T-helper 22 cell (primary cell): ENCODE measurements around the gene NF2.

ENCODE experiments used
- DNase-seq: peaks from one replicate; pipeline ENCODE4 v3.0.0-alpha.2; 2020; ENCODE audit warnings: low read depth

The NF2 gene

DNA sequence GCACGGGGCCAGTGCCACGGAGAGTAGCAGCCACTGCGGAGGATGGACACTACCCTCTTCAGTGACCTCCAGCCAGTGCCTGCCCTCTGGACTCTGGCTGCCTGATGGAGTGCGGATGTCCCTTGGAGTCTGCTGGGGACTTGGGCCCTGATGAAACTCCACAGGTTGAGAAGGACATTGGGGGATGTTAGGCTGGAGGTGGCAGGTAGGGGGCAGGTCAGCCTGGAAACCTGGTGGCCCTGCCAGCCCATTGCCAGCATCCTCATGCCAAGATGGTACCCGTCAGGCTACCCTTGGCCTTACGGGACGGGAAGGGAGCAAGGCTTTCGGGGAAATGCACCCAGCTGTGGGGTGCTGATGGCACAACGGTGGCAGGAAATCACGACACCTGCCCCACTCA, 120.3 kb downstream of the NF2 start:
- DNase-seq = no peak

DNA sequence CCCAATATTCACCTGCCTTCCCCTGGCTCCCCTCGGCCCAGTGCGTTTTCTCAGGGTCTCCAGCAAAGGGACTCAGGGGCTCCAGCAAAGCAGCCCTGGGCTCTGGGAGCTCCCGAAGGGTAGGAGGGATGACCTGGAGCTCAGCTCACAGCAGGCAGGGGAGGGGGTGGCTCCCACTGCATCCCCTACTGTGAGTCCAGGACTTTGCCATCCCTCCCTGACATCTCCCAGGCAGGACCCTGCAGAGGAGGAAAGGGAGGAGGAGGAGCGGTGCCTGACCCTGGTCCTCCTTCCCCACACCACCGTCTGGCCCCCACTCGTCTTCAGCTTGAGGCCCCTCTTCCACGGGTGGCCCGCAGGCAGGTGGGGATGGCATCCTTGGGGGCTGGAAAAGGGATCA, 121.4 kb downstream of the NF2 start:
- no peak for DNase-seq

DNA sequence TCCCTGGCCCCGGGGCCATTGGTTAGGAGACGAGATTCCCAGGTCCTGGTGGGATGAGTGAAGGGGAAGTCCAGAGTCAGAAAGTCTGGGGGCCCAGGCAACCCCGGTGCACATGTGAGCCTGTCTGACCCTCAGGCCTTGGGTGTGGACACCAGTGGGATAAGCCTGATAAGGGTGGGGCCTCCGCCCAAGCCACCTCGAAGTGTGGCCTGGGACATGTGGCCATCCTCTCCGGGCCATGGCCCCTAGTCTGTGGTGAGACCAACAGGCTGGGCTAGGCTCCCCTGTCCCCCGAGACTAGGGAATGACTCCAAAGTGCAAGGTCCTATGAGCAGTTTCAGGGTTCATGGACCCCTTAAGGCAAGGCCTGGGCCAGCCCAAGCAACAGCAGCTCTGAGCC, 122.7 kb downstream of the NF2 start:
- DNase-seq = no peak

DNA sequence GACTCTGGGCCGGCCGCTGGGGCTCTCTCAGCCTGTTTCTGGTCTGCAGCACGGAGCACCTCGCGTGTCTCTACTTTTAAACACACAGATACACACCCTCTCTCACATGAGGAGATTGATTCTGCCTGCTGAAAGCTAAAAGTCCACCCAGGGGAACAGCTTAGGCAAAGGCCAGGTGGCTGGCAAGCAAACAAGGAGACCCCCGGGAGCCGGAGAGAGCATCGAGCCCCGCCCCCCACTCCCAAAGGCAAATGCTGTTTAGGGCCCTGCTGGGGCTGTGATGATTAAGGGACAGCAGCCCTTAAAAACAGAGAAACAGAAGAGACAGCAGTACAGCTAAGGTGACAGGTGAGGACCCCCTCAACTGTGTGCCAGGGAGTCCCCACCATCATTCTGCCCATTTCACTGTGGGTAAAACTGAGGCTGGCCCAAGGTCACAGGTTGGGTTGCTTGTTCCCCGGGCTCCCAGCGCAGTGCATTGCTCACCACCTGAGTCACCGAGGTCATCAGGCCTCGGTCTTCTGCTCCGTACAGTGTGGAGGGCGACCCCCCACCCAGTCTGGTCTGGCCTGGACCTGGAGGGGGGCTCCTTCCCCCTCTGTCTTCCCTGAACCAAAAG, 123.2 kb downstream of the NF2 start:
- no peak for DNase-seq

DNA sequence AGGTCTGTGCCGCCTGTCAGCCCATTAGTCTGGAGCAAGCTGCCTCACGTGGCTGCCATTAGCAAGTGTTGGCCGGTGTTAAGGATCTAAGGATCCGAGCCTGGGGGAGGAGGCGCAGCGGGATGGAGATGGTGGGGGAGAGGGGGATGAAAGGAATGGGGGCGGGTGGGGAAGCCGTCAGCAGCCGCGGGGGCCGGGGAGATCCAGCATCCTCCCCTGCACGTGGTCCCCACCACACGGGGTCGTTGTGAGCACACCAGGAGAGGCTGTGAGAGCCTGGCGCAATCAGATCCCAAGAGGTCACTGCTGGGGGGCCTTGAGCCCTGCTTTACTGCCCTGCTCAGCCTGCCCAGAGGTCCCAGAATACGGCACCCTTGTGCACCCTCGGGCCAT, 123.7 kb downstream of the NF2 start:
- DNase-seq = no peak

DNA sequence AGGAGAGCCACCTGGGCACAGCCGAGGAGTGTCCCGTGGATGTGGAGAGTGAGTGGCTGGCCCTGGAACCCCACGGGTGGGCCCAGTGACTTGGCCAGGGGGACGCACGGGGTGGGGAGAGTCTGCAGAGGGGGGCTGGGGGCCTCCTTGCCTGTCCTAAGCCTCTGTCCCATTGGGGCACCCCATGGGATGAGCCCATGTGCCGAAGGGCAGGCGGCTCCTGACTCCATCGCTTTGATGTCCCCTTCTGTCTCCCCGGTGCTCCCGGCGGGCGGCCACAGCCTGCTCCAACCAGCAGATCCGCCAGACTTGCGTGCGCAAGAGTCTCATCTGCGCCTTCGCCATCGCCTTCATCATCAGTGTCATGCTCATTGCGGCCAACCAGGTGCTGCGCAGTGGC, 125.7 kb downstream of the NF2 start:
- no peak for DNase-seq

DNA sequence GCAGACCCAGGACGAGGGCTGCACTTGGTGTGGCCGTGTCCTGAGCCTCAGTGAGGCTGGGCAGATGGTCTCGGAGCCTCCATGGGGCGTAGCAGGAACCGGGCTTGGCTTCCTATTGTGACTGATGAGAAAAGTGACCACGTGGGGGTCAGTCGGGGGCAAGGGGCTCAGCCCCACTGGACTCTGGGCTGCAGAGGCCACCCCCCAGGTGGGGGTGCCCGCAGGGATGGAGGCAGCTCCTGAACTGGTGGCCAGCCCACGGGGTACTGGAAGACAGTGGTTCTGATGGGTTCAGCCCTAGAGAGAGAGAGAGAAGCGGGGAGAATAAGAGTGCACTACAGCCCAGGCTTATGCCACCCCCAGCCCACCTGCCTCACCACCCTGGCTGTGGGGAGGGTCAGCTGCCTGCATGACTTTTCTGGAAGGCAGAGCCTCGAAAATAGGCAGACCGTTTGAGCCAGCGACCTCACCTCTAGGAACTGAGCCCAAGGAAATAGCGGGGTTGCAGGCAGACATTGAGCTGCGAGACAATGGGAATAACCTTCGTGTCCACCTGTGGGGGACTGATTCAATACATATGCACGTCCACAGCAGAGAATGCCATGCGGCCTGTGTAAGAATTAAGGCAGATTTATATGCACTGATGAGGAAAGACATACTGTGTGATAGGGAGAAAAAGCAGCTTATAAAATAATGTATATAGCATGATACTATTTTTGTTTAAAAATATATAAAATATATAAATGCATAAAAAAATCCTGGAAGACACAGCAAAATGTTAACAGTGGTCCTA, 127.8 kb downstream of the NF2 start:
- no peak for DNase-seq

DNA sequence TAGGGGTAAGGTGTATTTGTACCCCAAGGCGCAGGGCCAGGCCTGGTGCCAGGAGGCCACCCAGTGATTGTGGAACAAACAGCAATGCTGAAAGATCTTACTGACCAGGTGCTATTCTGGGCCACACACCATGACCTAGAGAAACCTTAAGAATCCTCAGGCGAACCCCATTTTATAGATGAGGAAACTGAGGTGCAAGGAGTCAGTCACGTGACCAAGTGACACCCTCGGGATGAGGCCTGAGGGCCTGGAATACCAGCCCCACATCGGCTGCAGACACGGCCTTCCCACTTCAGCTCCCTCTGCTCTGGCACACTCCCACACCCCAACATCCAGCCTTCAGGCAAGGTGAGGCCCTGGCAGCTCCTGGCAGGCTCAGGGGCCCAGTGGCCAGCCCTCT, 129.4 kb downstream of the NF2 start:
- DNase-seq = no peak

DNA sequence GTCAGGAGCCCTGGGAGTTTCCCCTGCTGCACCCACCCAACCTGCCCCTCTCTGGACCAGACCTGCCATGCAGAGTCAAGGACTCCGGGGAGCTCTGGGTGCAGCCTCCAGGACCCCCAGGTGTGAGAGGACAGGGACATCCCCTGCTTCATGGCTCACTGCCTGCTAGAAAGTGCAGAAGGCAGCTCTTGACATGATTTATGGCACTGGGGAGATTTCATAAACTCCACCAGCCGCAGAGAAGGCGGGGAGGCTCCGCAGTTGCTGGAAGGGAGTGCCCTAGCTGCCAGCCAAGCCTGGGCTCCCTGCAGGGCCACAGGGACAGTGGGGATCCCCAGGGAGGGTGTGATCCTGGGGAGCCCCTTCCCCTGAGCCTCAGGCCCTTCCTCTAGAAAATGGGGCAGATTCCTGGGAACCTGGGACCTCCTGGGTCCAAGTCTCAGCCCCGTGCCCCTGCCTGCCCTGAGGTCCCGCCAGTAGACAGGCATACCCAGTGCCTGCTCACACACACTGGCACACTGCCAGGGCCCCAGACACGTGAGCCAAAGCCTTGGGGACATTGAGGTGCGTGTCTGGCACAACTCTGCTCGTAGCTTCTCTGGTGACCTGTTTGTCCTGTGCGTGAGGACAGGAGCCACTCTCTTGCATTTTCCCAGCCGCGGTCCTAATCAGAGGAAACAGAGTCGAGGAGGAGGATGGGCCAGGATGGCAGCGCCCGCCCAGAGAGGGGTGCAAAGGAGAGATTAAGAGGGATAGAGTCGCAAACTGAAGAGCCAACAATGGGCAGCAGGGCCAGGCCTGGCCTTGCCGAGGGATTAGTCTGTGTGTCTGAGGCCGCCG, 130.1 kb downstream of the NF2 start:
- no peak for DNase-seq

DNA sequence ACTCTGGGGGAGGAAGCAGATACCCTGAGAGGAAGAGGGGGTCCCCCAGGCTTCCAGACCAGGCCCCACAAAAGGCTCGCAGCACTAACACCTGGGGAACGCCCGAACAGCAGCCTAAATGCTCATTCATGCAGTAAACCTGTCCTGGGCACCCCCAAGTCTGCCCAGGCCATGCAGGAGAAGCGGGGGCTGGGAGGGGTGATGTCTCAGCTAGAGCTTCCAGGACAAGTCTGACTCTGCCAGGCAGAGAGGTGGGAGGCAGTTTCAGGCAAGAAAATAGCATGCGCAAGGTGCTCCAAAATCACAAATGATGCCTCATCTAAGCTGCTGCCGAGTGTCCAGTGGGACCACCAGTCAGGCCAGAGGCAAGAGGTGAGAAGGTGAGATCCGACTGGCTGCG, 131.0 kb downstream of the NF2 start:
- DNase-seq = no peak

DNA sequence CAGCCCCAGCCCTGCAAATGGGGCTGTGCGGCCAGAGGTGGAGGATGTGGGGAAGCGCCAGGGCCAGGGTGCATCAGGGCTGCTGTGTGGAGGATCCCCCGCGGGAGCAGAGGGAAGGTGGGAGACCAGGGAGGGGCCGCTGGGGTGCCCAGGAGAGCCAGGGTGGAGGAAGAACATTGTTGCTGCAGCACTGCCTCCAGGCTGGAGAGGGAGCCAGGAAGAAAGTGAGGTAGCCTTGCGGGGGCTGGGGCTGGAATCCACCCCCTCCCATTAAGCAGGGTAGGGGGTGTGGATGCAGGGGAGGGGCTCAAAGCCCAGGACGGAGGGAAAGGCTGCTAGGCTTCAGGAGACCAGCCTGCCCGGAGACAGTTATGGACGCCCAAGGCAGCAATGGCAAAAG, 131.4 kb downstream of the NF2 start:
- DNase-seq = no peak

DNA sequence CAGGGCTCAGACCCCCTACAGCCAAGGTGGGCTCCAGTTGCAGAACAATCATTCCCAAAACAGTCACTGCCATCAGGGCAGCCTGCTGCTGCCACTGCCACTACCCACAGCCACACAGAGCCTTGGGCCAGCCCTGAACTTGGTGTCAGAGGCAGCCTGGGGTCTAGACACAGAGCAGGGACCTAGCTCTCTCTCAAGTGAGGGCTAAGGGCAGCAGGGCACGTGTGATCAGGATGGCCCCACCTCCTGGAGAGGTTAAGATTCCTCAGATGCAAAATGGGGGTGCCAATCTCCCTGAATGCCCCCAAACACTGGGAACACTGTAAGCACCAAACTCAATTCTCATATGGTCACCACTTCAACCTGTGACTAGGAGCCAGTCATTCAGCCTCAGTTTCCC, 132.0 kb downstream of the NF2 start:
- no peak for DNase-seq

DNA sequence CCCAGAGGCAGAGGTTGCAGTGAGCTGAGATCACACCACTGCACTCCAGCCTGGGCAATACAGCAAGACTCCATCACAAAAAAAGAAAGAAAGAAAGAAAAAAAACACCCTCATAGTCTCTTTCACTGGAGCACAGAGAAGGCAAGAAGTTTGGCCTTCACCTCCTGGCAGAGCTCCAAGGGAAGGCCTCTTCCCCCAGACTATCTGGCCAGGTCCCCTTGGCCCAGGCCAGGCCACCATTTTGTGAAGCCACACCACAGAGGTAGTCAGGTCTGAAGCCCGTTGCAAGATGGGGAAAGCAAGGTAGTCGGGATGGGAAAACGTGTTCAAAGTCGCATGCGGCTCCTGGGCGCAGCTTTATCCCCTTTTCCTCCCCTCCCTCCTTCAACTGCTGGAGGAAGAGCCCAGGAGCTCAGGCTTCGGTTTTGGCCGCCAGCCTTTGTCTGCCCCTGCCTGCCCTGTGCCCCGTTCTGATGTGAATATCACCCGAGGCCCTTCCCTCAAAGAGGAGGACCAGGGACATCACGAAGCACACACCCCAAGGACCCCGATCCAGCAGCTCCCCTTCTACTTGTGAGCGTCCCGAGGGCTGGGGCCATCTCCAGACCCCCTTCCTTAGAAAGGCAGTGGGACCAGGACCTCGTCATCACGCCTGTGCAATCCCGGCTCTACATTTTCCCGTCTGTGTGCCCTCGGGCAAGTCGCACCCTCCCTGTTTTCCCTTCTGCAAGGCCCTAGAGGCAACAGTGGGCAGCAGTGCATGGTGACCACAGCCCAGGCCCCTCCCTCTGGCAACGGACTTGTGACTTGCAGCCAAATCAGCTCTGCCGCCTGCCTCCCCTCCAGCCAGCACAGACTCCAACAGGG, 134.1 kb downstream of the NF2 start:
- DNase-seq = no peak

DNA sequence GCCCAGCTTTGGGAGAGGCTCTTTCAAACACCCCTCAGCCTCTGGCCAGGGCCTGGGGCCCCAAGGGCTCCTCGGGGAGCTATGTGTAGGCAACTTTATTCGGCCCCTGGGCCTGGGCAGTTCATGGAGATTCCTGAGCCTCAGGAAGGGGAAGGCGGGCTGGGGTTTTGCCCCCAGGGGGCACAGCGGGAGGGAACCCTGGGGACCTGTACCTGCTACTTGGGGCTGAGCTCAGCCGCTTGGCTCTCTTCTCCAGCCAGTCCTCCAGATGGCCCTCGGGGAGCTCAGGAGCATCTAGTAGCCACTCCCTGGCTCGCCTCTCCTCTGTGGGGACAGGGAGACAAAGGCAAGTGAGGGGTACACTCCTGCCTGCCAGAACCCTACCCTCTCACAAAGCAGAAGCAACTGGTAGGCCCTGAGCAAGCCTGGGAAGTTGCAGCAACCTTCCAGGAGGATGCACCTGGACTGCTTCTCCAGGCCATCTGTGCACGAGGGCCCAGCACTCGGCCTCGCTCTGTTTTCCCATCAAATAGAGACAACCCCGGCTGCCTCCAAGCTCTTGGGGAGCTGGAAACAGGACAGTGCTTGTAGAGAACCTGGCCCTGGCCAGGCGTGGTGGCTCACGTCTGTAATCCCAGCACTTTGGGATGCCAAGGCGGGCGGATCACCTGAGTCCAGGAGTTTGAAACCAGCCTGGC, 134.8 kb downstream of the NF2 start:
- no peak for DNase-seq

DNA sequence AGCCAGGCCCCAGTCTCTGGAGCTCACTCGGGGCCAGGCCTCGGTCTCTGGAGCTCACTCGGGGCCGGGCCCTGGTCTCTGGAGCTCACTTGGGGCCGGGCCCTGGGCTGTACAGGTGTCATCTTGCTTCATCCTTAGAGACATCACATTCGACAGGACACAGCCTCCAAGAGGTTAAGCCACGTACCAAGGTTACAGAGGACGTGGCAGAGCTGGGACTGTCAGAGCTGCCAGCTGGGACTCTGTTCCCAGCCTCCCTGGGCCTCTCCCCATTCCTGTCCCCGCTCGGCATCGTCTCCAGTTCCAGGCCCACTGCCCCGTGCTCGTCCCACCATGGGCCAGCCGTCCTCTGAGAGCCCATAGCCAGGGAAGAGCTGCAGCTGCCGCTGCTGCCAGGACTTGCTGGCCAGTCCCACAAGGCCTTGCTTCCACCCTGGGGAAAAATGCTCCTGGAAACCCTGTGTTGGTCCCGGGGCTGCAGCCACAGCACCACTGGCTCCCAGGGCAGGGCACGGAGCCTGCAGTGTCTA, 136.0 kb downstream of the NF2 start:
- DNase-seq = no peak

DNA sequence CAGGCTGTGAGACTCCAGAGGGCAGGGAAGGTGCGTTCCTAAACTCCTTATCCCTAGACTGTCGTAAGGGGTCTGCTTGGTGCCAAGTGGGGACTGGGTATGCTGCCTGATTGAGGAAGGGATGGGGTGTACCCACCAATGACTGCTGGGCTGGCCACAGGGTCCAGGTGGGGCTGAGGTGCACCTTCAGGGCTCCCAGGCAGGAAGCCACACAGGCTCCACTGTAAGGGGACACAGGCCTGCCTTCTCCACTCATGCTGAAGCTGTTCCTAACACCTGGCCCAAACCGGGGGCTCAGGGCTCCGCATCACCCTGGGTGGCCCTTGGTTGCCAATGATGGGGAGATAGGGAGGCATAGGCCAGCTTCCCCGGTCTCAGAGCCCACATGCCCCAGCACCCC, 136.8 kb downstream of the NF2 start:
- no peak for DNase-seq

DNA sequence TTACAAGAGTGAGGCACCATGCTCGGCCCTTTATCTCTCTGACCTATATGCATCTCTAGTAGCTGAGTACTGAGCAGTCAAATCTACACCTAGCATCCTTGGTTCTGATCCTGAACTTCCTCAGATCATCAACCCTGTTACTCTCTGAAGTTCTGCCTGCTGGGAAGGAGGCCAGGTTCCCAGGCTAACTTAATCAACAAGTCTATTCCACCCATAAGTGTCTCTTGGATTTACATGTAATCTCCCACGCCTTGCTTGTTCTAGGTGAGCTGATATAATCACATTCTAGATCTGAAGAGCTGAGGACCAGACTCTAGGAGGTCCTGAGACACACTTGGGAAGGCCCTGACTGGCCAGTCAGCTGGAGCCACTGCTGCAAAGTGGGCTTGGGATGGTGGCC, 138.5 kb downstream of the NF2 start:
- no peak for DNase-seq

DNA sequence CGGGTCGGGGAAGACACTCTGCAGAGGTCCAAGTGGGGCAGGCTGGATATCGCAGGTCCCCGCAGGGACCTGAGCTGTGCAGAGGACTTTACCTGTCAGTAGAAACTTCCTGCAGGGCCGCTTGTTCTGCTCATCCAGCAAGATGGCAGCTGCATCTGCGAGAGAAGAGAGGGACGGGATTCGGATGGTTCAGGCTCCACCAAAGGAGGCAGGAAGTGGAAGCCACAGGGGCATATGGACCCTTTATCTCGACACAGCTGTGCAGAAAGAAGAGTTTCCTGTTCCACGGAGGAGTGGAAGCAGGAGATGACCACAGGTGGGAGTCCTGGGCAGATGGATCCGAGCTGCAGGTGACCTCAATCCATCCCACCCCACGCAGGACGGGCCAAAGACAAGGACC, 138.9 kb downstream of the NF2 start:
- DNase-seq = no peak

DNA sequence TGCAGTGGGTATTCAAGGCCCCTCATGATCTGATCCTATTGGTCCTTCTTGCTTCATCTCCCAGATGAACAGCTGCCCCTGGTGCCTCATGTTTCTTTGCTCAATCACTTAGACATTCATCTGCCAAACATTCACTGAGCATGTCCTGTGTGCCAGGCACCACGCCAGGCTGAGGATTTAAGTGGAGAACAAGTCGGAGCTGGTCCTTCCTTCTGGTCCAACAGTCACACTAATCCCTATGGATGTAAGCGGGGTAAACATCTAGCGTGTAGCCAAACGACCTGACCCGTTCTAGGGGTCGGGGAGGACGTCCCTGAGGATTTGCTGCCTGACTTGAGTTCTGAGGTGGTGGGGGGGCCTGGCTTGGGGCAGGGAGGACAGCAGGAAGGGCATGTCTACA, 141.5 kb downstream of the NF2 start:
- DNase-seq = no peak

DNA sequence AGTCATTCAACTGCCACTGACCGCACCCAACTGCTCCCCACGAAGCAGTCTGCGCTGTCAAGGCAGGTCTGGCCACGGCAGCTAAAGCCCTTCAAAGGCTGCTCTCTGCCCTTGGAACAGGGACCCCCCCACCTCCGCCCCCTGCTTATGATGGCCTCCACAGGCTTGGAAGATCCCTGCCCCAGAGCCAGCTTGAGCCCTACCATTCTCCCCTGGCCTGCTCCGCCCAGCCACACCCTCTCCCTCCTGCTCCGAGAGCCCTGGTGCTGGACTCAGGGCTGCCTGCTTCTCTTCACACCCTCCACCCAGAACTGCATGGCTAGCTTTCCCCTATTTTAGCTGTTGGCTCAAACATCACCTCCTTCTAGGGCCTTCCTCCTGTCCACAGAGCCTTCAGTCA, 144.4 kb downstream of the NF2 start:
- no peak for DNase-seq
